B cell (primary cell): ENCODE results near the gene ERBB4. TPM values are rescaled to one million over a fixed set of nuclear protein-coding genes. Genes with fewer than 3 reads are reported as not detected.
"Not testable (repeated sequence)": the region's sequence is repeated elsewhere in the genome, so short reads cannot be mapped to it uniquely, and the experiment has no call there.

Experiments used
- ATAC-seq: fragments of 200-7000 bp; cut with Tn5 transposase; one replicate; pipeline ENCODE4 v1.10.0; 2021; ENCODE audit warnings: low read depth, mild to moderate bottlenecking, moderate number of reproducible peaks, moderate library complexity
- CTCF ChIA-PET: fragments of 350-600 bp; sonication (Branson Sonifier 250); formaldehyde crosslinking; loops from one replicate; lab custom pipeline; 2021; ENCODE audit warnings: antibody characterized with exemption, inconsistent platforms; lab: Charles Lee
- POLR2A ChIA-PET: fragments of 350-600 bp; sonication (Branson Sonifier 250); formaldehyde crosslinking; loops from one replicate; lab custom pipeline; 2021; ENCODE audit warnings: antibody characterized with exemption; lab: Charles Lee
- DNase-seq: peaks from one replicate; pipeline ENCODE4 v3.0.0; 2013
- H2AFZ ChIP-seq: 2 replicates; pipeline ENCODE4 v1.6.1; 2012; ENCODE audit warnings: mild to moderate bottlenecking, low read depth, low read length; ENCODE audit not compliant: insufficient read depth, poor library complexity, severe bottlenecking
- H3K27ac ChIP-seq, 2 donors: 1 replicate in 1 of 2; 2 replicates in 1 of 2; pipeline ENCODE4 v1.5.1; 2012 to 2013; ENCODE audit warnings: low read length in 2 of 2, mild to moderate bottlenecking in 2 of 2, moderate library complexity in 1 of 2
- H3K27me3 ChIP-seq, 4 experiments: fragments of 200-600 bp in 1 of 4; sonication (generic) in 1 of 4; replicated peaks in 1 of 4; 1 replicate in 2 of 4; 2 replicates in 2 of 4; pipeline versions ENCODE4 v1.6.1 to v1.7.0; 2013 to 2016; ENCODE audit warnings: low read length in 3 of 4, mild to moderate bottlenecking in 2 of 4, mixed read lengths in 1 of 4, moderate library complexity in 1 of 4; ENCODE audit not compliant: insufficient read depth in 4 of 4, control insufficient read depth in 3 of 4; ENCODE audit errors: control extremely low read depth in 1 of 4
- H3K36me3 ChIP-seq, 2 experiments: replicated peaks in 1 of 2; 1 replicate in 1 of 2; 2 replicates in 1 of 2; pipeline versions ENCODE4 v1.6.1 to v1.7.1; 2013; ENCODE audit warnings: low read length in 1 of 2; ENCODE audit not compliant: insufficient read depth in 2 of 2, control insufficient read depth in 1 of 2; ENCODE audit errors: control extremely low read depth in 1 of 2, extremely low read depth in 1 of 2
- H3K4me1 ChIP-seq, 2 donors: fragments of 200-600 bp in 1 of 2; sonication (generic) in 1 of 2; 1 replicate in 1 of 2; 2 replicates in 1 of 2; pipeline versions ENCODE4 v1.5.1 to v1.6.1; 2013 to 2017; ENCODE audit warnings: low read length in 2 of 2; ENCODE audit not compliant: control insufficient read depth in 2 of 2, insufficient read depth in 2 of 2
- H3K4me2 ChIP-seq: replicated peaks from 2 replicates; pipeline ENCODE3; 2012; ENCODE audit warnings: mild to moderate bottlenecking, low read depth, low read length; ENCODE audit not compliant: poor library complexity, severe bottlenecking
- H3K4me3 ChIP-seq, 5 experiments: fragments of 200-600 bp in 1 of 5; sonication (generic) in 1 of 5; 1 replicate in 3 of 5; 2 replicates in 2 of 5; pipeline versions ENCODE4 v1.5.1 to v1.7.0; 2011 to 2016; ENCODE audit warnings: low read length in 4 of 5, mild to moderate bottlenecking in 4 of 5, low read depth in 2 of 5, control low read depth in 1 of 5, moderate library complexity in 1 of 5; ENCODE audit not compliant: insufficient read depth in 1 of 5; ENCODE audit errors: control extremely low read depth in 1 of 5, extremely low read depth in 1 of 5
- H3K79me2 ChIP-seq: fragments of 200-600 bp; sonication (generic); one replicate; pipeline ENCODE4 v1.6.0; 2016; ENCODE audit warnings: low read length; ENCODE audit not compliant: control insufficient read depth, insufficient read depth
- H3K9ac ChIP-seq: fragments of 200-600 bp; sonication (generic); 2 replicates; pipeline ENCODE4 v1.6.1; 2017; ENCODE audit warnings: mild to moderate bottlenecking, low read length, moderate library complexity
- H3K9me3 ChIP-seq, 3 donors: one replicate each; pipeline versions ENCODE4 v1.6.1 to v1.7.1; 2013; ENCODE audit warnings: low read length in 2 of 3; ENCODE audit not compliant: control insufficient read depth in 2 of 3, insufficient read depth in 1 of 3; ENCODE audit errors: control extremely low read depth in 1 of 3
- H4K20me1 ChIP-seq: 2 replicates; pipeline ENCODE4 v1.6.0; 2012; ENCODE audit warnings: mild to moderate bottlenecking, low read length; ENCODE audit not compliant: insufficient read depth, control insufficient read depth, poor library complexity, severe bottlenecking
- H3K27ac Mint-ChIP-seq: one replicate; pipeline ENCODE4 v1.8.0; 2021; ENCODE audit warnings: mixed read lengths
- H3K27me3 Mint-ChIP-seq: one replicate; pipeline ENCODE4 v1.8.0; 2021; ENCODE audit warnings: mixed read lengths
- H3K4me1 Mint-ChIP-seq: one replicate; pipeline ENCODE4 v1.8.0; 2021; ENCODE audit warnings: mixed read lengths
- H3K4me3 Mint-ChIP-seq: one replicate; pipeline ENCODE4 v1.8.0; 2021; ENCODE audit warnings: mixed read lengths
- H3K9me3 Mint-ChIP-seq: one replicate; pipeline ENCODE4 v1.8.0; 2022; ENCODE audit warnings: mixed read lengths; ENCODE audit not compliant: insufficient read depth
- EZH2 ChIP-seq: IDR thresholded peaks from 2 replicates; pipeline ENCODE4 v1.6.1; 2012; ENCODE audit warnings: borderline replicate concordance, low read depth, mild to moderate bottlenecking, moderate library complexity, low read length; ENCODE audit not compliant: insufficient read depth, poor library complexity, severe bottlenecking
- WGBS: methylation state at CpG from one replicate; pipeline ENCODE4 v1.1.5; 2013; ENCODE audit warnings: missing lambda C conversion rate; ENCODE audit not compliant: insufficient coverage; 5-methylcytosine and 5-hydroxymethylcytosine counted together
- intact Hi-C: fragments of 100-400 bp; cut with micrococcal nuclease; formaldehyde crosslinking; loops from one replicate; pipeline ENCODE4 v1.10.0; 2022
- polyA plus RNA-seq: library from polyadenylated mRNA; depleted of rRNA; stranded (reverse); fragments of >200 nt; gene quantifications from 2 replicates; pipeline ENCODE4 v1.2.3, GENCODE V29; 2012
- total RNA-seq, 2 donors: library from RNA; stranded (reverse); fragments of 120-200 nt in 1 of 2; gene quantifications; 1 replicate in 1 of 2; 2 replicates in 1 of 2; pipeline versions ENCODE4 v1.2.3 to v1.2.4, GENCODE V29; 2013 to 2022
- TF ChIP-seq, protein P1 (sequence below): fragments of 200-600 bp; IDR thresholded peaks from one replicate; pipeline ENCODE4 v1.8.0; 2022; ENCODE audit warnings: antibody characterized with exemption, mild to moderate bottlenecking

The ERBB4 gene
- total and polyA plus RNA-seq, 2 donors (not counting 1 experiment from before 2014, with no cell fraction given) = not detected

DNA sequence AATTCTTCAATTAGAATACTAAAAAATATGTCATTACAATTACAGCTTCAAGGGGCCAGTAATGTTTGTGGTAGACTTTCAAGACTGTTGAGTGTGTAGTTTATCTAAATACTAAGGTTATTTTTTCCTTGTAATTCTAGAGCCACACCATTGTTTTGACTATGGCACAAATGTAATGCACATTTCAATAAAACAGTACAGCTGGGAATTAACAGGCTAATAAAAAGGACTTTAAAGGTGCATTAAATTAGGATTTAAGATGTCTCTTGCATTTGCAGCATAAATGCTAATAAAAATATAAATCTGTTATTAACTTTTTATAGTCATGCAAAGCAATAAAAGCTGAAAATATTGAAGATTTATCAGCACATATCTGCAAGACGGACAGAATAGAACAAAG lies 344.8 kb downstream of the ERBB4 start:
- WGBS = no CpG with 5 or more reads among the region's 1 CpG
- H3K9me3 Mint-ChIP-seq = no peaks in the 10 kb centered on the region
- POLR2A ChIA-PET = no interaction called here
- Histone ChIP-seq H3K9ac (no peak overlapping the region), H3K27me3 (no peaks in the 10 kb centered on the region), H3K4me1 (no peaks in the 10 kb centered on the region), H3K79me2 (no peaks in the 10 kb centered on the region), H3K27ac (no peak overlapping the region), H3K4me2 (no peak overlapping the region), H3K4me3 (no peak overlapping the region), H4K20me1 (no peaks in the 10 kb centered on the region), H3K9me3 (no peaks in the 10 kb centered on the region), H3K36me3 (no peaks in the 10 kb centered on the region), H2AFZ (no peak overlapping the region)
- no peak for TF ChIP-seq EZH2
- TF ChIP-seq, protein P1, sequence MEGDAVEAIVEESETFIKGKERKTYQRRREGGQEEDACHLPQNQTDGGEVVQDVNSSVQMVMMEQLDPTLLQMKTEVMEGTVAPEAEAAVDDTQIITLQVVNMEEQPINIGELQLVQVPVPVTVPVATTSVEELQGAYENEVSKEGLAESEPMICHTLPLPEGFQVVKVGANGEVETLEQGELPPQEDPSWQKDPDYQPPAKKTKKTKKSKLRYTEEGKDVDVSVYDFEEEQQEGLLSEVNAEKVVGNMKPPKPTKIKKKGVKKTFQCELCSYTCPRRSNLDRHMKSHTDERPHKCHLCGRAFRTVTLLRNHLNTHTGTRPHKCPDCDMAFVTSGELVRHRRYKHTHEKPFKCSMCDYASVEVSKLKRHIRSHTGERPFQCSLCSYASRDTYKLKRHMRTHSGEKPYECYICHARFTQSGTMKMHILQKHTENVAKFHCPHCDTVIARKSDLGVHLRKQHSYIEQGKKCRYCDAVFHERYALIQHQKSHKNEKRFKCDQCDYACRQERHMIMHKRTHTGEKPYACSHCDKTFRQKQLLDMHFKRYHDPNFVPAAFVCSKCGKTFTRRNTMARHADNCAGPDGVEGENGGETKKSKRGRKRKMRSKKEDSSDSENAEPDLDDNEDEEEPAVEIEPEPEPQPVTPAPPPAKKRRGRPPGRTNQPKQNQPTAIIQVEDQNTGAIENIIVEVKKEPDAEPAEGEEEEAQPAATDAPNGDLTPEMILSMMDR = no peak
- ATAC-seq (no peak), DNase-seq (no peak)
- intact Hi-C loops = no loop called here
- CTCF ChIA-PET = no interaction called here
- no peaks in the 10 kb centered on the region for H3K4me1 Mint-ChIP-seq
- H3K27me3 Mint-ChIP-seq = no peaks in the 10 kb centered on the region
- no peak overlapping the region for H3K27ac Mint-ChIP-seq
- no peak overlapping the region for H3K4me3 Mint-ChIP-seq

DNA sequence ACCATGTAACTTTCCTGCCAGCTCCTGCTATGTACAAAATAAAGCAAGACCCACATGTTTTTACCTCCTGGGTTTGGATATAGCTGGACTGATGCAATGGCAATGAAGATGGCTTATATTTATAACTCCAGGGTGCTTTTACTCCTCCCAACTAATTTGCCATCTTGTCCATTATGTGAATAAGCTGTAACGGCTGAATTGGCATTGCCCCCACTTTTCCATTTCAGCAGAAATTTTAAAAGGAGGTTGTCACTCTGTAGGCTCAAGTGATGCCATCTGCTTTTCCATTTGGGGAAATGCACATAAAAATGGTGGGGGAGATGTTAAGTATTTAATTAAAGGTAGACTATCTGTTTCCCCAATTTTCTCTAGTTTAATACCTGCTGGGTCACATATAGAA lies 345.5 kb downstream of the ERBB4 start:
- no CpG with 5 or more reads among the region's 1 CpG for WGBS
- Histone ChIP-seq H3K4me1 (no peaks in the 10 kb centered on the region), H3K9ac (no peak overlapping the region), H3K36me3 (no peaks in the 10 kb centered on the region), H3K9me3 (no peaks in the 10 kb centered on the region), H4K20me1 (no peaks in the 10 kb centered on the region), H3K27ac (no peak overlapping the region), H3K4me2 (no peak overlapping the region), H3K27me3 (no peaks in the 10 kb centered on the region), H3K4me3 (no peak overlapping the region), H3K79me2 (no peaks in the 10 kb centered on the region), H2AFZ (no peak overlapping the region)
- H3K4me3 Mint-ChIP-seq = no peak overlapping the region
- TF ChIP-seq EZH2 = no peak
- TF ChIP-seq, protein P1 = no peak
- no peaks in the 10 kb centered on the region for H3K9me3 Mint-ChIP-seq
- intact Hi-C loops = no loop called here
- DNase-seq (no peak), ATAC-seq (no peak)
- ChIA-PET CTCF (no interaction called here), POLR2A (no interaction called here)
- H3K27me3 Mint-ChIP-seq = no peaks in the 10 kb centered on the region
- H3K4me1 Mint-ChIP-seq = no peaks in the 10 kb centered on the region
- no peak overlapping the region for H3K27ac Mint-ChIP-seq

DNA sequence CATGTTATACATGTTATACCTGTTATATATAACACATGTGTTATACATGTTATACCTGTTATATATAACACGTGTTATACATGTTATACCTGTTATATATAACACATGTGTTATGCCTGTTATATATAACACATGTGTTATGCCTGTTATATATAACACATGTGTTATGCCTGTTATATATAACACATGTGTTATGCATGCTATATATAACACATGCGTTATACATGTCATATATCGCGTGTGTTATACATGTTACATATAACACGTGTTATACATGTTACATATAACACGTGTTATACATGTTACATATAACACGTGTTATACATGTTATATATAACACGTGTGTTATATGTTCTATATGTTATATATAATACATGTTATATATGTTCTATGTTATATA lies 347.2 kb downstream of the ERBB4 start:
- H3K4me3 Mint-ChIP-seq, H3K9me3 Mint-ChIP-seq, CTCF ChIA-PET, H3K27ac Mint-ChIP-seq, H3K27me3 ChIP-seq, H3K9me3 ChIP-seq, H4K20me1 ChIP-seq, intact Hi-C loops, POLR2A ChIA-PET, H3K4me1 Mint-ChIP-seq, H3K79me2 ChIP-seq, H3K4me2 ChIP-seq, ATAC-seq, H2AFZ ChIP-seq, H3K4me1 ChIP-seq, H3K27me3 Mint-ChIP-seq, DNase-seq, H3K4me3 ChIP-seq, H3K27ac ChIP-seq, H3K9ac ChIP-seq, H3K36me3 ChIP-seq: not testable (repeated sequence)
- WGBS = no CpG with 5 or more reads among the region's 8 CpGs
